Panc1 (cell line): ENCODE results near the gene PBX1. TPM values are rescaled to one million over a fixed set of nuclear protein-coding genes. Genes with fewer than 3 reads are reported as not detected.

Experiments used
- ATAC-seq: fragments of 200-7000 bp; cut with Tn5 transposase; 2 replicates; pipeline ENCODE4 v1.9.1; 2020; ENCODE audit warnings: mild to moderate bottlenecking, moderate library complexity
- BruUV-seq: library from RNA; stranded (reverse); fragments of 400-500 nt; replicated peaks from 2 replicates; lab custom pipeline; 2021; lab: Mats Ljungman, UMichigan
- CTCF ChIA-PET: fragments of 300-600 bp; sonication (Branson Sonifier 250); formaldehyde crosslinking; loops from one replicate; lab custom pipeline; 2022; ENCODE audit warnings: antibody characterized with exemption; lab: Charles Lee
- POLR2A ChIA-PET: fragments of 300-600 bp; sonication (Branson Sonifier 250); formaldehyde crosslinking; loops from one replicate; lab custom pipeline; 2022; ENCODE audit warnings: antibody characterized with exemption; lab: Charles Lee
- DNase-seq: peaks from one replicate; pipeline ENCODE4 v3.0.0-alpha.2; 2010; ENCODE audit warnings: low read depth, low spot score
- H3K27ac ChIP-seq: 2 replicates; pipeline ENCODE4 v1.5.1; 2011; ENCODE audit warnings: mild to moderate bottlenecking, low read length, inconsistent platforms
- H3K27me3 ChIP-seq: fragments of 200-500 bp; sonication (Bioruptor generic); 2 replicates; pipeline ENCODE4 v1.6.0; 2014; ENCODE audit warnings: low read length, inconsistent platforms; ENCODE audit not compliant: control insufficient read depth, insufficient read depth
- H3K36me3 ChIP-seq: fragments of 200-500 bp; sonication (Bioruptor generic); 2 replicates; pipeline ENCODE4 v1.5.1; 2014; ENCODE audit warnings: inconsistent platforms, mild to moderate bottlenecking, low read length, moderate library complexity; ENCODE audit not compliant: control insufficient read depth, insufficient read depth
- H3K4me1 ChIP-seq: 2 replicates; pipeline ENCODE4 v1.5.1; 2011; ENCODE audit warnings: inconsistent platforms, mild to moderate bottlenecking, low read length, moderate library complexity; ENCODE audit not compliant: control insufficient read depth, insufficient read depth
- H3K4me3 ChIP-seq, 2 experiments: 2 replicates each; pipeline ENCODE4 v1.5.1; 2011 to 2012; ENCODE audit warnings: low read depth in 2 of 2, low read length in 2 of 2, mild to moderate bottlenecking in 2 of 2, inconsistent platforms in 1 of 2, moderate library complexity in 1 of 2
- H3K9me3 ChIP-seq: fragments of 200-500 bp; sonication (Bioruptor generic); 2 replicates; pipeline ENCODE4 v1.5.1; 2014; ENCODE audit warnings: low read depth, mild to moderate bottlenecking, inconsistent platforms, low read length, moderate library complexity; ENCODE audit not compliant: control insufficient read depth, insufficient read depth
- CTCF ChIP-seq: fragments of 450-650 bp; IDR thresholded peaks from 2 replicates; pipeline ENCODE4 v1.5.1; 2017; ENCODE audit warnings: mild to moderate bottlenecking
- POLR2AphosphoS5 ChIP-seq: IDR thresholded peaks from 2 replicates; pipeline ENCODE4 v1.6.1; 2012; ENCODE audit warnings: mild to moderate bottlenecking, low read depth, low read length, moderate library complexity
- REST ChIP-seq, 2 experiments: IDR thresholded peaks; 2 replicates each; pipeline ENCODE4 v1.6.1; 2011 to 2012; ENCODE audit warnings: low read depth in 2 of 2, control low read depth in 1 of 2, low read length in 1 of 2, mild to moderate bottlenecking in 1 of 2, moderate library complexity in 1 of 2; ENCODE audit not compliant: insufficient read depth in 1 of 2
- SIN3A ChIP-seq: IDR thresholded peaks from 2 replicates; pipeline ENCODE4 v1.6.1; 2012; ENCODE audit warnings: low read depth, mild to moderate bottlenecking, low read length, moderate library complexity, borderline replicate concordance; ENCODE audit not compliant: insufficient read depth
- TCF7L2 ChIP-seq: IDR thresholded peaks from 2 replicates; pipeline ENCODE4 v1.6.1; 2011; ENCODE audit warnings: mild to moderate bottlenecking, low read depth, low read length, inconsistent platforms
- in situ Hi-C: cut with HindIII; loops from 2 replicates; pipeline ENCODE4 v1.10.0; 2016; ENCODE audit warnings: low sequenced_read_pairs, low pct_unique_long_range_greater_than_20kb
- intact Hi-C: fragments of 100-400 bp; cut with micrococcal nuclease; formaldehyde crosslinking; loops from one replicate; pipeline ENCODE4 v1.10.0; 2022; ENCODE audit not compliant: unreplicated experiment
- total RNA-seq: library from RNA; stranded (reverse); gene quantifications from one replicate; pipeline ENCODE4 v1.2.1, GENCODE V29; 2021; ENCODE audit not compliant: unreplicated experiment

Gene PBX1
- total RNA-seq, 1 experiment from 2014 or later: 2.0 TPM

DNA sequence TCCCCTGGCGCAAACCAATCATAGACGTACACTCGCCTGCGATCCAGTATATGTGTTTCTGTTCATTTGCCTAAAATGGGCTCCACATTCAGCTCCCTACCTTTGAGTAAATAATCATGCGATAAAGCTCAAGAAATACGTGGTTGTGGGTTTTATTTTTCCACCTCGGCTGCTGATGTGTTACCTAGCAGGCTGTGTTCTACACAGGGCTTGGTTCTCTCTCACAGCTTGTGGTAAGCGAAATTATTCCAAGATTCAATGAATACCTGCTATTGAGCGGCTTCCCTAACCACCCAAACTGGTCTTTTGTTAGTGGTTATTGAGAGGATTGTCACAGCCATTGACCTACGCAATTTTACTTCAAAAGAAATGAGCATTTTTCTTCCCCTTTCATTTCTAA lies 180.2 kb downstream of the PBX1 start:
- ATAC-seq: no peak
- Histone ChIP-seq H3K36me3 (no peaks in the 10 kb centered on the region), H3K27ac (no peak overlapping the region), H3K9me3 (no peaks in the 10 kb centered on the region), H3K4me1 (no peaks in the 10 kb centered on the region), H3K27me3 (no peaks in the 10 kb centered on the region), H3K4me3 (no peak overlapping the region)
- DNase-seq: no peak
- no TSS peak for BruUV-seq
- in situ Hi-C loops: no loop called here
- intact Hi-C loops: no loop called here
- POLR2A ChIA-PET: no interaction called here
- CTCF ChIA-PET: no interaction called here
- TF ChIP-seq POLR2AphosphoS5 (no peak), CTCF (no peak), TCF7L2 (no peak), REST (IDR thresholded peaks at IDR 0.05; ENCODE audit: insufficient read depth in 1 of 2, low read depth in 2 of 2, low read length in 1 of 2) (no peak), SIN3A (no peak)

- in situ Hi-C loops: no loop called here
- no peak overlapping the region for H3K4me3 ChIP-seq
- no peak overlapping the region for H3K27ac ChIP-seq
- ATAC-seq: no peak
- BruUV-seq: no TSS peak
- intact Hi-C loops: no loop called here
- ChIA-PET CTCF (no interaction called here), POLR2A (no interaction called here)
- TF ChIP-seq POLR2AphosphoS5: no peak
- TF ChIP-seq CTCF: no peak
- TF ChIP-seq TCF7L2: no peak
- no peak for TF ChIP-seq SIN3A
- no peak for TF ChIP-seq REST (IDR thresholded peaks at IDR 0.05; ENCODE audit: insufficient read depth in 1 of 2, low read depth in 2 of 2, low read length in 1 of 2)
- no peaks in the 10 kb centered on the region for H3K9me3 ChIP-seq
- no peaks in the 10 kb centered on the region for H3K27me3 ChIP-seq
- DNase-seq: no peak
- H3K36me3 ChIP-seq: no peaks in the 10 kb centered on the region
- H3K4me1 ChIP-seq: no peaks in the 10 kb centered on the region
Observed at GRCh38 chr1:164740000-164740526, 181.1 kb downstream of the PBX1 start.
